A549 (cell line): Measurements from ENCODE around the gene BIN1.

Experiments
- CTCF ChIP-seq: fragments of >200 bp; sonication (Bioruptor Twin); formaldehyde crosslinking; IDR thresholded peaks from 3 replicates; pipeline ENCODE4 v1.5.1; 2016
- EP300 ChIP-seq, 2 experiments: fragments of >200 bp; sonication (Bioruptor Twin); formaldehyde crosslinking; IDR thresholded peaks; 2 replicates in 1 of 2; 3 replicates in 1 of 2; pipeline ENCODE4 v1.6.1; 2016 to 2017
- HEYL ChIP-seq: fragments of 250-450 bp; sonication (Bioruptor Pico); IDR thresholded peaks from 2 replicates; pipeline ENCODE4 v1.8.0; 2021; ENCODE audit warnings: mild to moderate bottlenecking, moderate library complexity
- HOXA7 ChIP-seq: fragments of 250-450 bp; sonication (Bioruptor Pico); IDR thresholded peaks from 2 replicates; pipeline ENCODE4 v1.5.0; 2020; ENCODE audit warnings: mild to moderate bottlenecking, moderate library complexity
- JUN ChIP-seq, 2 experiments: fragments of >200 bp; sonication (Bioruptor Twin); formaldehyde crosslinking; IDR thresholded peaks; 2 replicates in 1 of 2; 3 replicates in 1 of 2; pipeline ENCODE4 v1.6.1; 2016 to 2017
- KDM1A ChIP-seq: fragments of 200-600 bp; sonication (generic); IDR thresholded peaks from 2 replicates; pipeline ENCODE4 v1.6.1; 2016; ENCODE audit warnings: low read depth, mild to moderate bottlenecking
- REST ChIP-seq: fragments of 200-600 bp; sonication (generic); IDR thresholded peaks from 2 replicates; pipeline ENCODE4 v1.6.1; 2016; ENCODE audit warnings: antibody characterized with exemption, mild to moderate bottlenecking, moderate library complexity
- SREBF2 ChIP-seq: fragments of 450-650 bp; IDR thresholded peaks from 2 replicates; pipeline ENCODE4 v1.6.1; 2014; ENCODE audit warnings: mild to moderate bottlenecking, moderate library complexity
- TFCP2L1 ChIP-seq: fragments of 250-450 bp; sonication (Bioruptor Pico); IDR thresholded peaks from 2 replicates; pipeline ENCODE4 v1.5.0; 2021; ENCODE audit warnings: mild to moderate bottlenecking
- TF ChIP-seq, protein P1 (sequence below): fragments of 250-450 bp; sonication (Bioruptor Pico); IDR thresholded peaks from 2 replicates; pipeline ENCODE4 v1.5.0; 2021; ENCODE audit warnings: mild to moderate bottlenecking, moderate library complexity, borderline replicate concordance
- TF ChIP-seq, protein P2 (sequence below): fragments of >200 bp; sonication (Bioruptor Twin); formaldehyde crosslinking; IDR thresholded peaks from 2 replicates; pipeline ENCODE4 v1.6.1; 2016

DNA sequence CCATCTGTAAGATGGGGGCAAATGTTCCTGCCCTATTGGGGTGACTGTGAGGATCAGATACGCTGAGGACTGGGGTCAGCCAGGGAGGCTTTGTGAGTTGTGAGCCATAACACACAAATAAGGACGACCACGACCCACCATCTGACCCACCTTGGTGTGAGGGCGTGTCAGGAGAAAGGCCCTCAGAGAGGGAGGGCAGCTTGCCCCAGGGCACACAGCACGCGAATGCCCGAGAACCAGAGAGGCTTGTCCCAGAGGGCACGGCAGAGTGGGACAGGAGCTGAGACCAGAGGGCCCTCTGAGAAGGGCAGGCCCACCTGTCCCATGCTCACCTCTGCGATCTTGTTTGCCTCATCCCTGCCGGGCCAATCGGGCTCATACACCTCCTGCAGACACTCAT is 36.7 kb downstream of the BIN1 start:
- TF ChIP-seq CTCF = no peak
- TF ChIP-seq, protein P1, sequence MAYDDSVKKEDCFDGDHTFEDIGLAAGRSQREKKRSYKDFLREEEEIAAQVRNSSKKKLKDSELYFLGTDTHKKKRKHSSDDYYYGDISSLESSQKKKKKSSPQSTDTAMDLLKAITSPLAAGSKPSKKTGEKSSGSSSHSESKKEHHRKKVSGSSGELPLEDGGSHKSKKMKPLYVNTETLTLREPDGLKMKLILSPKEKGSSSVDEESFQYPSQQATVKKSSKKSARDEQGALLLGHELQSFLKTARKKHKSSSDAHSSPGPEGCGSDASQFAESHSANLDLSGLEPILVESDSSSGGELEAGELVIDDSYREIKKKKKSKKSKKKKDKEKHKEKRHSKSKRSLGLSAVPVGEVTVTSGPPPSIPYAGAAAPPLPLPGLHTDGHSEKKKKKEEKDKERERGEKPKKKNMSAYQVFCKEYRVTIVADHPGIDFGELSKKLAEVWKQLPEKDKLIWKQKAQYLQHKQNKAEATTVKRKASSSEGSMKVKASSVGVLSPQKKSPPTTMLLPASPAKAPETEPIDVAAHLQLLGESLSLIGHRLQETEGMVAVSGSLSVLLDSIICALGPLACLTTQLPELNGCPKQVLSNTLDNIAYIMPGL (CRISPR knock-in tag) = no peak
- TF ChIP-seq, protein P2, sequence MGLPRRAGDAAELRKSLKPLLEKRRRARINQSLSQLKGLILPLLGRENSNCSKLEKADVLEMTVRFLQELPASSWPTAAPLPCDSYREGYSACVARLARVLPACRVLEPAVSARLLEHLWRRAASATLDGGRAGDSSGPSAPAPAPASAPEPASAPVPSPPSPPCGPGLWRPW = no peak
- TF ChIP-seq EP300 (IDR thresholded peaks at IDR 0.05) = no peak
- TF ChIP-seq JUN (IDR thresholded peaks at IDR 0.05) = no peak
- no peak for TF ChIP-seq TFCP2L1
- TF ChIP-seq SREBF2 = no peak
- no peak for TF ChIP-seq HEYL (CRISPR knock-in tag)
- TF ChIP-seq REST = no peak
- no peak for TF ChIP-seq KDM1A
- TF ChIP-seq HOXA7 (CRISPR knock-in tag) = no peak
